SKM-1 treated with dmso at 0.1 percent for 144 hours (cell line): ENCODE results near the gene MBLAC1.

ENCODE experiments used
- DNase-seq: peaks from one replicate; lab custom pipeline; 2025; ENCODE audit not compliant: unreplicated experiment; lab: John Stamatoyannopoulos, UW

MBLAC1 gene

DNA sequence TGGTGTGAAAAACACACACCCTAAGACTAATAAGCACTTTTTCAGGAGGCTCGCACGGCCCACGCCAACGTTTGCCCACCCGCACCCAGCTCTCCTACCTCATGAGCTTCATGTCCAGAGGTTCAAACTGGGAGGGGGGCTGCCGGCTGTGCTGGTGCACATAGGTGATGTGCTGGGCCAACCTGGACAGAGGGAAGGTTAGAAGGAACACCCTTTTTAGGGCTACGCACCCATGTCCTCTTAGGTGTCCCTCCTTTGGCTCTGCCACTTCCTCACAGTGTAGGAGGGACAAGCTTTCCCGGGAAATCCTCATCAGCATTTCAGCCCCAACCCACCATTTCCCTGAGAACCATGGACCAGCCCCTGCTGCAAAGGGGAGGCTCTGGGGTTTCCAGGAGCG, 31.5 kb upstream of the MBLAC1 start:
- DNase-seq, result no peak

DNA sequence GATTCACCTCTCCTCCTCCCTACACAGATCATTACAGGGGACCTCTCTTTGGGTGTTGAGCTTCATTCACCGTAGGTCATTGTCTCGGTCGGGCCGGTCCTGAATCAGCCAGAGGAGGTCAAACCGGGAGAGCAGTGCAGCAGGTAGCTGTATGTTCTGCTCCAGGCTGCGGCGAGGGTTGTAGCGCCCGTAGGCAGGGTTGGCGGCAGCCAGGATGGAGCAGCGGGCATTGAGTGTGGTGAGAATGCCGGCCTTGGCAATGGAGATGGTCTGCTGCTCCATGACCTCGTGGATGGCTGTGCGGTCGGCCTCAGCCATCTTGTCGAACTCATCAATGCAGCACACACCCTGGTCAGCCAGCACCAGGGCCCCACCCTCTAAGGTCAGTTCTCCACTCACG, 31.1 kb upstream of the MBLAC1 start:
- no peak for DNase-seq

DNA sequence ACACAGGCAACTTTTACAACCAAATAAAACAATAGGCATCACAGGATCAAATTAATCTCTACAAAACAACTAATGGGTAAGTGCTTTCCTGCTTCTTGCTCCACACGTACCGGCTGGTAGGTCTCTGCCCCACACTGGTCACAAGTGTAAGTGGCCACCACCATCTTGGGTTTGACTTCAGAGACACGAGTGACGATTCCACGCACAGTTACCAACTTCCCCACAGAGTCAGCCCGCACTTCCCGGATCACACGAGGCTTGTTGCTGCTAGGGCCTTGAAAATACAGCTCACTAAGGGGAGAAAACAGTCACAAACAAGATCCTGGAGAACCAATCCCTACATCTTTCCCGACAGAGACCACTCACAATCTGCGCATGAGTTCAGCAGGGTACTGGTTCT, 27.9 kb upstream of the MBLAC1 start:
- no peak for DNase-seq

DNA sequence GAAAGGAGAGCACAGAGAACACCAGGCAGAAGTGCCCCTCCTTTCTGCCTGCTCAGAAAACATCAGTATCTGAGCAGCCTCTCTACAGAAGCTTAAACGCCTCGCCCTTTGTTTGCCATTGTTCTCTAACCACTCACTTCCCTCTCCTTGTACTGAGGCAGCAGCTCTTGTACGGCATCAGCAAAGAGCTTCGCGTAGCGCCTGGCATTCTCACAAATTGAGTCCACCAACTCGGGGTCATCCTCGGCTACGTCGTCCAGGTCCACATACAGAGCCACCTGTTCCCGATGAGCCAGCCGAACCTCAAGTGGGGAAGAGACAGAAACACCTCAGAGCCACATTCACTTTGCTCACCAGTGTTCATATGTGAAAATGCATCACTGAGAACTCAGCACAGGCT, 27.3 kb upstream of the MBLAC1 start:
- no peak for DNase-seq

DNA sequence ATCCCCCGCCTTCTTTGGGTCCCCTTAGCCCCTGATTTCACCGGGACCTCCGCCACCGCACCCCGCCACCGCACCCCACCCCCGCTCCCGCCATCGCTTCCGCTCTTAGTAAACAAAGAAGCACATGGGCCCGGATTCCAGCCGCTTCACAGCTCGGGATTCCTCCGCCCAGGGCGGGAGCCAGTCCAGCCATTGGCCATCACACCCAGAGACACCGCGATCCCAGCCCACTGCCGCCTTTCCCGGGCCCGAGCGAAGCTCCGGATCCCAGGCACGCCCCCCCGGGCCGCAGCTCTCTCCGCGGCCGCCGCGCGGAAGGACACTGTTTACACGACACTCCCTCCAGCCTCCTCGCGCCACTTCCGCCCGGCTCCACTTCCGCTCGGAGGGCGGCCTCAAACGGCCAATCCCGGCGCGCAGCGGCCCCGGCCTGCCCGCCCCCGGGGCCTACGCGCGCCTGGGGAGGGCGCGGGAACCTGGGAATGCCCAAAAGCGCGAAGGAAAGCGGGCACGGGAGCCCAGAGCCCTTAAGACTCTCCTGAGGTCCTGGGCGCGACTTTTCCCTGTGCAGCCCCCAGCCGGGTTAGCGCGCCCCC, 26.2 kb upstream of the MBLAC1 start:
- DNase-seq, result peak; percentile 80

DNA sequence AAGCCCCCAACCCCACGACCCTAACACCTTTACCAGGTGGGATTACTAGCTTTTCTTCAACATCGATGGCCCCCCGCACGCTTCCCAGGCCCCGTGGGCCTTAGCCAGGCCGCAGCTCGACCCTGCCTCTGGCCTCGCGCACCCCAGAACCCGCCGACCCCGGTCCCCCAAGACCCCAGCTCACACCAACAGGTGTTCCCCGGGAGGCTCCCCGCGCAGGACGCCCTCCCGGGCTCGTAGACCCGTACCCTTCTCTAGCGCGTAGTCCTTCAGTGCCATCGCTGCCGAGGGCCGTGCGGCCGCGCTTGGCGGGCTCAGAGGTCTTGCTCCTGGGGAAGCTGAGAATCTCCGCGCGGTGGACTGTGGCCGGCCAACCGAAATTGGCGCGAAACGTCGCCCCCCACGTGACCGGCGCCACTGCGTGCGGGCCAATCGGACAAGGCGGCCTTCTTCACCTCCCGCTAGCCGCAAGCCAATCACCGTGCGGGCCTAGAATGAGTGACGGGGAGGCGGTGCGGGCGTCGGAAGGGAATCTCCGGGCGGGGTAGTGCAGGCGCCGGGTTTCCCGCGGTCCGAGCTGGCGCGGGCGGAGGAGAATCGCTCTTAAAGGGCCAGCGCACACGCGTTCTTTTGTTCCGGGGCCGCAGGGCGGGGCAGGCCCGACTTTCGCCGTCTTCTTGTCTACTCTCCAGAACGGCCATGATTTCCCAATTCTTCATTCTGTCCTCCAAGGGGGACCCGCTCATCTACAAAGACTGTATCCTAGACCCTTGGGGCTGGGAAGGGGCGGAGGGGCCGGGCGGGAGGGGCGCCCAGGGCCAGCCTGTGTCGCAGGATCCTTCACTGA, 25.5 kb upstream of the MBLAC1 start, which contains the start of the genes AP4M1 and MCM7:
TSS of gene AP4M1 (plus strand) at position 628 of the 847 bp plus-strand sequence. CDS start at position 700, 72 bp downstream.
TSS of gene MCM7 (minus strand) at position 382 of the 847 bp plus-strand sequence. CDS start at position 279, 103 bp downstream.
- peak; percentile 98 for DNase-seq

DNA sequence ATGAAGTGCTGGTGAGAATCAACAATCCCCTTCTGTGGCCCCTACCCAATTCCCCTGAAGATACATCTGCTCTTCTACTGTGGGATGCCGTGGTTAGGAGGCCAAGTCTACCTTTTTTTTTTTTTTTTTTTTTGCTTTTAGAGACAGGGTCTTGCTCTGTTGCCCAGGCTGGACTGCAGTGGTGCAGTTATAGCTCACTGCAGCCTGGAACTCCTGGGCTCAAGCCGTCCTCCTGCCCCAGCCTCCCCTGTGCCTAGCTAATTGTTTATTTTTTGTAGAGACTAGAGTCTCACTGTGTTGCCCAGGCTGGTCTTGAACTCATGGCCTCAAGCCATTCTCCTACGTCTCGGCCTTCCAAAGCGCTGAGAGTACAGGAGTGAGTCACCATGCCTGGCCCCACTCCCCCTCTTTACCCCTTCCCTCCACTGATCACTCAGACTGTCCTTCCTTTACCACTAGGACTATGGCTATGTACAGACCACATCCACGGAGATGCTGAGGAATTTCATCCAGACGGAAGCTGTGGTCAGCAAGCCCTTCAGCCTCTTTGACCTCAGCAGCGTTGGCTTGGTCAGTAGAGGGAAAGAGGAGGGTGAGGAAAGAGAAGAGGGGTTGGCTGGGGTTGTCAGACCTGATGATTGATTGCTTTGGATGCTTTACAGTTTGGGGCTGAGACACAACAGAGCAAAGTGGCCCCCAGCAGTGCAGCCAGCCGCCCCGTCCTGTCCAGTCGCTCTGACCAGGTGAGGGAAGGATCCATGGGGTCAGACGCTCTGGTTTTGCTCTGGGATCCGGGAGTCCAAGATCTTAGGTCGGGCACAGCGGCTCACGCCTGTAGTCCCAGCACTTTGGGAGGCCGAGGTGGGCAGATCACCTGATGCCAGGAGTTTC, 23.6 kb upstream of the MBLAC1 start:
- no peak for DNase-seq

DNA sequence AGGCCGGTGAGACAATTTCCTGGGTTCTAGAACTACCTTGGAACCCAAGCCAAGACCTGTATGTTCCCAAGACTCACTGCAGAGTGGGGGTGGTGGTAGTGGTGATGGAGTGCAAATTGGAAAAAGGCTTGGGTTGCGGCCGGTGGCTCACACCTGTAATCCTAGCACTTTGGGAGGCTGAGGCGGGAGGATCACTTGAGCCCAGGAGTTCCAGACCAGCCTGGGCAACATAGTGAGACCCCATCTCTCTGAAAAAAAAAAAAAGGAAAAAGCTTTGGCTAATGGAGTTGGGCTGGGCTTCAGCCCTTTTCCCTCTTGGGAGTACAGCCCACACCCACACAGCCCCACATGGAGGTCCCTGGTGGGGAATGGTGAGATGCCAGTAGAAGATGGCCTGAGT, 21.2 kb upstream of the MBLAC1 start:
- DNase-seq, result no peak

DNA sequence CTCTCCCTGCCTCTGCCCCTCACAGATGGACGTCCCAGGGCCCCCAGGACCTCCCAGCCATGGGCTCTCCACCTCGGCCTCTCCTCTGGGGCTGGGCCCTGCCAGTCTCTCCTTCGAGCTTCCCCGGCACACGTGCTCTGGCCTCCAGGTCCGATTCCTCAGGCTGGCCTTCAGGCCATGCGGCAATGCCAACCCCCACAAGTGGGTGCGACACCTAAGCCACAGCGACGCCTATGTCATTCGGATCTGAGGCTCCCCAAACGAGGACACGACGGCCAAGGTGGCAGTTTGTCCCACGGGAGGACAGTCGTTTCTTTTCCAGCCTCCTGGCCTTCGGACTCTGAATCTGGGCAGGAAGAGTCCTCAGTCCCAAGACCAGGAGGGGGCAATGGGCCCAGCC, 20.1 kb upstream of the MBLAC1 start:
- no peak for DNase-seq

DNA sequence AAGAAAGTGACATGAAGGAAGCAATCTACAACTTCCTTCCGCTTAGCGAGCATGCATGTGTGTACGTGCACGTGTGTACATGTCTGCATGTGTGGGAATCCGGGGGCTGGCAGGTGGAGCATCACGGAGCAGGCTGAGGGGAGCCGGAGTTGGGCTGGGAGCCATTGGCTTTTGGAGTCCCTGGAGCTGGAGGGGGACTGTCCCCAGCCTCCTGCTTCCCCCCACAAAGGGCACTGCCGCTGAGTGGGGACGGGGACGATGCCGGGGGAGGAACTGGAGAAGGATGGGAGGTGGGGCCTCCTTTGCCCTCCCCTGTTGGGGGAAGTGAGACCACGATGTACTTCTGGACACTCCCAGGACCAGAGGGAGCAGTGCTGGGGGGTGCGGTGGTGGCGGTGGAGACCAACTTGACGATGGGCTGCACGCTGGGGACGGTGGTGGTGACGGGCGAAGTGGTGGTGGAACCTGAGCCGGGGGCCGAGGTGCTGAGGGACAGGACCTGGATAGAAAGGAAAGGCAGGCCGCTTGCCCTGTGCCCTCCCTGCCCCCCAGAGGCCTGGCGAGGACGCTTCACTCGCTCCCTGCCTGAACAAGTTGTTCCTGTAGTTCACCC, 19.5 kb upstream of the MBLAC1 start:
- DNase-seq, result no peak

DNA sequence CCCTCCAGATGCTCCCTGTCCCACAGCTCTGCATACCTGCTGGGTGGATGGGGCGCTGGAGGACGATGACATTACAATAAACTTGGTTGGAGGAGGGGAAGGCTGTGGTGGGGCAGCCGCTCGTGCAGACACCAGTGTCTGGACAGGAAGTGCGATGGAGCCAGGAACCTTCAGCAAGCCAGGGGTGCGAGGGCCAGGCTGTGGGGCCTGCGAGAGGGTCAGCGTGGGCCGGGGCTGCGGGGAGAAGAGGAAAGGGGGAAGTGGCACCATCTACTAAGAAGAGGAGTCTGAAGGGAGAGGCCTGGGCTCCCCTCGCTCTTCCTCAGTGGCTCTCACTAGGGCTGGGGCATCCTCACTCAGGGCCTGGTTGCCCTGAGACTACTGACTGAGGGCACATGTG, 18.9 kb upstream of the MBLAC1 start:
- DNase-seq, result no peak

DNA sequence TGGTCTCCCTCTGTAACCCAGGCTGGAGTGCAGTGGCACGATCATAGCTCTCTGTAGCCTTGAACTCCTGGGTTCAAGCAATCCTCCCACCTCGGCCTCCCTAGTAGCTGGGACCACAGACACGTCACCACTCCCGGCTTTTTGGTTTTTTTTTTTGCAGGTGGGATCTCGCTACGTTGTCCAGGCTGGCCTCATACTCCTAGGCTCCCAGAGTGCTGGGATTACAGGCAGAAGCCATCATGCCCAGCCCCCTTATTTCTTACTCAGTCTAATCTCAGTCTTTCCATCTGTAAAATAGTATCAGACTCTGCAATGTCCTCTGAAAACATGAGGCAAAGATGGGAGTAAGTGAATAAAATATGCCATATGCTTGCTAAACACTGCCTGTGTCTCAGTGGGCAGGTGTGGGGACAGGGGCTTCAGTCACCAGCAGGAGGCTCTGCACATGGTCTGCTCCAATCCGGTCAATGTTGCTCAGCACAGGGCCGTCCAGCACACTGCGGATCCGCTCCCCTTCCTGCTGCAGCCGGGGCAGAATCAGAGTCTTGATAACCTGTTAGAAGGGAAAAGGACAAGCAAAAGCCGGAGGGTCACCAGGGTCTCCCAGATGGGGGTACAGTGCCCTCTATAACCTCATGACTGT, 17.1 kb upstream of the MBLAC1 start:
- no peak for DNase-seq

DNA sequence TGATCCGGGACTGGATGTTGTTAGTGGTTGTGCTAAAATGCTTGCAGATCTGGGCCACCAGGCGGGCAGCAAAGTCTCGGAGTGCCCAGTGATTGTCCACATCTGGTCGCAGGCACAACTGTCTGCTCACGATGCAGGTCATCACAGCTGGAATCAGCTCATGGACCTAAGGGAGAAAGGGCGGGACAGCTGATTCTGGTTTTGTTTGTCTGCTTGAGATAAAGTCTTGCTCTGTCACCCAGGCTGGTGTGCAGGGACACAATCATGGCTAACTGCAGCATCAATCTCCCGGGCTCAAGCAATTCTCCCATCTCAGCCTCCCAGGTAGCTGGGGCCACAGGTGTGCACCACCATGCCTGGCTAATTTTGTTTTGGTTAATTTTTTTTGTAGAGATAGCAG, 15.6 kb upstream of the MBLAC1 start:
- no peak for DNase-seq

DNA sequence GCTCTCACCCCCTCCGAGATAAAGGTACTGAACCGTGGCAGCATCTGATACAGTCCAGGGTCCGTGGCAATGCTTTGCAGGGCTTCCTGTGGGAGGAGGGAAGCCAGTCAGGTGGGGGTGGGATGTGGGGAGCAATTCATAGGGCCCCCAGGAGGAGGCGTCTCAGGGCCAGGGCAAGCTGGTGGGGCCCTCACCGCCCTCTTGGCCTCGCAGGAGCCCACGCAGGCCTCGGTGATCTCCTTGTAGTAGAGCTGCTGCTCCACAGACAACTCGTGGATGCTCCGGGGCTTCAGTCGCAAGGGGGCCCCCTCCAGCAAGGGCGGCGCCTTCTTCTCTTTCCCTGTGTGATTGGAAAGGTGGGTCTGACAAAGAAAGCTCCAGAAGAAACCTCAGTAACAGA, 14.9 kb upstream of the MBLAC1 start:
- DNase-seq, result no peak

DNA sequence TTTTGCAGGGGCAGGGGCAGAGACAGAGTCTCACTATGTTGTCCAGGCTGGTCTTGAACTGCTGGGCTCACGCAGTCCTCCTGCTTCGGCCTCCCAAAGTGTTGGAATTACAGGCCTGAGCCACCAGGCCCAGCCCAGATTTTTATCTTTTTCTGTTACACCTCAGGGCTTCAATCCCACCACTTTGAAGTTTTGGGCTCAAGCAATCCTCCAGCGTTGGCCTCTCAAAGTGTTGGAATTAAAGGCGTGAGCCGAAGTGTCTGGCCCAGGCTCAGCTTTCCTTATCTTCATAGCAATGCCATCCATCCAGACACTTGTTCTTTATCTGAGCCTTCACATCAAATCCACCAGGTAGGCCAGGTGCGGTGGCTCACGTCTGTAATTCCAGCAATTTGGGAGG, 11.7 kb upstream of the MBLAC1 start:
- DNase-seq, result no peak

DNA sequence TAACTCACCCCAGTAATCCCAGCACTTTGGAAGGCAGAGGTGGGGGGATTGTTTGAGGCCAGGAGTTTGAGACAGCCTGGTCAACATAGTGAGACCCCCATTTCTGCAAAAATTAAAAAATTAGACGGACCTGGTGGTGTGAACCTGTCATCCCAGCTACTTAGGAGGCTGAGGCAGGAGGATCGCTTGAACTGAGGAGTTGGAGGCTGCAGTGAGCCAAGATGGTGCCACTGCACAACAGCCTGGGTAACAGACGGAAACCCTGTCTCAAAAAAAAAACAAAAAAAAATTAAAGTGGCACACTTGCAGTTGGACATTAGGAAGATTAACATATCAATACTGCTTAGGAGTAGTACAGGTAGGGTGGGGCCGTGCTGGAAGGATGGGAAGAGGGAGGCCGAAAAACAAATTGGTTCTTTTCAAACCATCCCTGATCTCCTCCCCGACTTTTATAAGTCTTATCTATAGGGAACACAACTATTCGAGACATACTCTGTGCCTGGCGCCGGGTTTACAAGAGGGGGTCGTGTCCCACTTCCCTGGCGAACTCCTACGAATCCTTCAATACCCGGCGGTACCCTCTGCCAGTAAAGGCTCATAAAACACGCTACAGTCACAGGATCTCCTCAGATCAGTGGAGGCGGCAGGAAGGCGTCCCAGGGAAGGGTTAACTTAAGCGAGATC, 8.2 kb upstream of the MBLAC1 start:
- peak; percentile 38 for DNase-seq

DNA sequence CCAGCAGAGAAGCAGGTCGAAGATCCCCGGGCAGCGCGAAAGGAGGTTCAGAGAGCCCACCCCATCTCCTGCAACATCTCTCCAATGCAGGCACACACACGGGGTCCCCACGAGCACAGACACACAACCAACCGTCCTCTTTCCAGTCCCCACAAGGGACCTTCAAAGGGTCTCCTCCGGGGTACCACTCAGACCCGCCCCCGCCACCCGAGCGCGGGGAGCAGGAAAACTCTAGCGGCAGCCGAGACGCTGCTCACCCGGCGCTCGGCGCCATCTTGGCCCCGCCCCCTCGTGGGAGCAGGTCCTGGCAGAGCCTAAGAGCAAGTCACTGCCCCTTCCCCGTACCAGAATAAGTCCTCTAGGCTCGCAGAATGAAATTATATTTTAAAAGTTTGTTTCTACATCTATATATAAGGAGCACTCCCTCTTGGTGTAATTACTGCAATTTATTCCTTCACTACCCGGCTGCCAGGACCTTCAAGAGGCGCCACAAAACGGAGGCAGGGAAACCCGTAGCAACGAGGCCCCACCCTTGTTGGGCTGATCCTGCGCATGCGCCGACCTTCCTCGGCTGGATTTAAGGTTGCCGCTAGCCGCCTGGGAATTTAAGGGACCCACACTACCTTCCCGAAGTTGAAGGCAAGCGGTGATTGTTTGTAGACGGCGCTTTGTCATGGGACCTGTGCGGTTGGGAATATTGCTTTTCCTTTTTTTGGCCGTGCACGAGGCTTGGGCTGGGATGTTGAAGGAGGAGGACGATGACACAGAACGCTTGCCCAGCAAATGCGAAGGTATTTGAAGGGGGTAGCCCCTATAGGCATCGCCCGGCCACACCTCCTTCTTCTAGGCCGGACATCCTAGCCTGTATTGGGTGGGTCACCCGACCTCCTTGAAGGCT, 7.4 kb upstream of the MBLAC1 start, which contains the start of the genes CNPY4 and TAF6:
TSS of gene CNPY4 (plus strand) at position 563 of the 898 bp plus-strand sequence. CDS start at position 674, 111 bp downstream.
TSS of gene TAF6 (minus strand) at position 287 of the 898 bp plus-strand sequence. CDS start 5,149 bp downstream, outside the sequence.
- DNase-seq, result peak; percentile 94

DNA sequence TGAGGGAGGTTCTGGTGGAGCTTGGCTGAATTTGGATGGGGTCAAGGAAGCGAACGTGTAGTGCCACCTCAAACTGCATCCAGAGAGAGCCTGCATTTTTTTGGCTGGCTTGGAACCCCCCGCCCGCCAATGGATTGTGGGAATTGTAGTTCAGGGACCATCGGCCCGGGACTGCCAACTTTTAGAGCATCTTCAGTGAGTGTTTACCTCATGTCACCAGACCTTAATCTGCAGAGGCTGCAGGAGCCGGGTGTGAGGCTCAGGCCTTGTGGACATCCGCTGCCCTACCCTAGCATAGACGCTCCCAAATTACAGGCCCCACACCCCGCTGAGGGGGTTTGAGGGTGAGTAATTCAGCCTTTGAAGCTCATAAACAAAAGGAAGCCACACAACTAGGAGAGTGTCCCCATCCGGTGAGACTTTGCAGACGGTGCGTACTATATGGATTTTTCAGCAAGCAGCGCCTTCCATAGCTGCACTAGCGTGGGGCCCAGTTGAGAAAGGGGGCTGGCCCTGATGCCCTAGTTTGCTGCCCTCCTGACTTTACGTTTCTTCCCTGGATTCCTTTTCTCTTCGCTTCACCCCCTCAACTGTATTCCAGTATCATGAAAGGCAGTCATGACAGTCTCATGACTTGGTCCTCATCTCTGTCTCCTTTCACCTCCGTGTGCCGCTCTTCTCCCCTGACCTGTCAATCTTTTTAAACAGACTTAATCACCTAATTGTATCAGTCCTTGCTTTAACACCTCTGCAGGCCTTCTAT, 6.6 kb upstream of the MBLAC1 start:
- DNase-seq, result no peak
